ENCODE measurements around the gene CHMP4A.

CHMP4A gene

DNA sequence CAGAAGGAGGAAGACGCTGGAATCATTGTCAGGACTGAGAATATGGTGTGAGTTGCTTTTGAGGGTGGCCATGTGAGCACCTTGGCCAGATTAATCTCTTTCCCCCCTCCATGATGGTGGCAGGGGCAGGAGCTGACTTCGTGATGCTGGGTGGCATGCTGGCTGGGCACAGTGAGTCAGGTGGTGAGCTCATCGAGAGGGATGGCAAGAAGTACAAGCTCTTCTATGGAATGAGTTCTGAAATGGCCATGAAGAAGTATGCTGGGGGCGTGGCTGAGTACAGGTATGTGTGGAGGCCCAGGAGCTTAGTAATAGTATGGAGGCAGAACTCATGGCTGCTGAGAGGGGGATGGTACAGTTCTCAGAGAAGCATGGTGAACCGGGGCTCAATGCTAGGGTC lies 24.8 kb upstream of the CHMP4A start:
- TF ChIP-seq, protein P1, sequence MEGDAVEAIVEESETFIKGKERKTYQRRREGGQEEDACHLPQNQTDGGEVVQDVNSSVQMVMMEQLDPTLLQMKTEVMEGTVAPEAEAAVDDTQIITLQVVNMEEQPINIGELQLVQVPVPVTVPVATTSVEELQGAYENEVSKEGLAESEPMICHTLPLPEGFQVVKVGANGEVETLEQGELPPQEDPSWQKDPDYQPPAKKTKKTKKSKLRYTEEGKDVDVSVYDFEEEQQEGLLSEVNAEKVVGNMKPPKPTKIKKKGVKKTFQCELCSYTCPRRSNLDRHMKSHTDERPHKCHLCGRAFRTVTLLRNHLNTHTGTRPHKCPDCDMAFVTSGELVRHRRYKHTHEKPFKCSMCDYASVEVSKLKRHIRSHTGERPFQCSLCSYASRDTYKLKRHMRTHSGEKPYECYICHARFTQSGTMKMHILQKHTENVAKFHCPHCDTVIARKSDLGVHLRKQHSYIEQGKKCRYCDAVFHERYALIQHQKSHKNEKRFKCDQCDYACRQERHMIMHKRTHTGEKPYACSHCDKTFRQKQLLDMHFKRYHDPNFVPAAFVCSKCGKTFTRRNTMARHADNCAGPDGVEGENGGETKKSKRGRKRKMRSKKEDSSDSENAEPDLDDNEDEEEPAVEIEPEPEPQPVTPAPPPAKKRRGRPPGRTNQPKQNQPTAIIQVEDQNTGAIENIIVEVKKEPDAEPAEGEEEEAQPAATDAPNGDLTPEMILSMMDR (IDR thresholded peaks at IDR 0.05; ENCODE audit: low read depth, low read length), result no peak
- DNase-seq (ENCODE audit: low read depth in 2 of 2), result no peak
- H3K4me3 ChIP-seq (replicated peaks in 1 of 2; ENCODE audit: low read depth in 2 of 2, low read length in 2 of 2), result no peak overlapping the region

DNA sequence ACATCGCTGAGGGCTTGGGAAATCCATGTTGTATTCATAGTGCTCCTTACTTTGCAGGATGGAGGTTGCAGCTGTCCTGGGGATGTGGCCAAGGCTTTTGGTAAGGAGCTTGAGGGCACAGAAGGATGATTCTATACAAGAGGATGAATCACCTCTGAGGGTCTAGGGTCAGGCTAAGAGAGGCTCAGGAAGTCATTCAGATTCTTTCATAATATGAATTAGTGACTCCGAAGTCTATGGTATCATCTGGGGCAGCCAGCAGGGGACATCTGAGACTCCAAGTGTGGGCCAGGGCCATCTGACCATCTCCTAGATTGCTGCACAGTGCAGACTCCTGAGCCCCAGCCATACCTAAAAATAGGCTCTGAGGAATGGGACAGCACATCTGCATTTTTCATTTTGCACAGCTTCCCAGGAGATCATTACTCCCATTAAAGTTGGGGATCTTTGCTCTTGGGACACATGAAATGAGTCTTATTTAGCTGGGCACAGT lies 24.2 kb upstream of the CHMP4A start:
- H3K4me3 ChIP-seq (replicated peaks in 1 of 2; ENCODE audit: low read depth in 2 of 2, low read length in 2 of 2), result no peak overlapping the region
- TF ChIP-seq, protein P1 (IDR thresholded peaks at IDR 0.05; ENCODE audit: low read depth, low read length), result no peak
- no peak for DNase-seq (ENCODE audit: low read depth in 2 of 2)

DNA sequence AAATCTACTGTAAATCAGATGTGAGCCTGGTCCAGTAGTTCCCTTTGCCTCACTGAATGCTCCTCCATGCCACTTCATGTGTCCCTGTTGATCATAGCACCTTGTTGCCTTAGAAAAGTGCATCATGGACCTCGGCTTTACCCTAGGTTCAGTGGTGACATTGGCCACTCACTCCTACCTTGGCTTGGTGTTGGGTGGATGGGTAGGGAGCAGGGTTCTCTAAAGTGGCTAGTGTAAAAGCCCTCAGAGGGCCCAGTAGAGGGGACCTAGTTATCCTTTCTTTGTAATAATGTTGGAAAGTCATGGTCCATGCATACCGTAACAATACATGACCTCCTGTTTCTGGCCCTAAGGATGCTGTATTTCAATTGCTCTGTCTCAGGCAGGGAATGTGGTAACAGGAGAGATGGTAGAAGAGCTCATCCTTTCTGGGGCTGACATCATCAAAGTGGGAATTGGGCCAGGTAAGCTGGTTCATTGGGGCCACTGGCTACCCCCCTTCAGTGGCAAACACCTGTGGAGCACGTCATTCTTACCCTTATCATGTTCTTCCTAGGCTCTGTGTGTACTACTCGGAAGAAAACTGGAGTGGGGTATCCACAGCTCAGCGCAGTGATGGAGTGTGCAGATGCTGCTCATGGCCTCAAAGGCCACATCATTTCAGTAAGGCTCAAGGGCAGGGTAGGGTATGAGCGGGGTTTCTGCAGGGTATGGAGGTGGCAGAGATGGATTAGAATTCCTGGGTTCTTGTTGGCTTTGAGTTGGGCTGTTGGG lies 23.6 kb upstream of the CHMP4A start:
- no peak for DNase-seq (ENCODE audit: low read depth in 2 of 2)
- no peak overlapping the region for H3K4me3 ChIP-seq (replicated peaks in 1 of 2; ENCODE audit: low read depth in 2 of 2, low read length in 2 of 2)
- TF ChIP-seq, protein P1 (IDR thresholded peaks at IDR 0.05; ENCODE audit: low read depth, low read length), result no peak

DNA sequence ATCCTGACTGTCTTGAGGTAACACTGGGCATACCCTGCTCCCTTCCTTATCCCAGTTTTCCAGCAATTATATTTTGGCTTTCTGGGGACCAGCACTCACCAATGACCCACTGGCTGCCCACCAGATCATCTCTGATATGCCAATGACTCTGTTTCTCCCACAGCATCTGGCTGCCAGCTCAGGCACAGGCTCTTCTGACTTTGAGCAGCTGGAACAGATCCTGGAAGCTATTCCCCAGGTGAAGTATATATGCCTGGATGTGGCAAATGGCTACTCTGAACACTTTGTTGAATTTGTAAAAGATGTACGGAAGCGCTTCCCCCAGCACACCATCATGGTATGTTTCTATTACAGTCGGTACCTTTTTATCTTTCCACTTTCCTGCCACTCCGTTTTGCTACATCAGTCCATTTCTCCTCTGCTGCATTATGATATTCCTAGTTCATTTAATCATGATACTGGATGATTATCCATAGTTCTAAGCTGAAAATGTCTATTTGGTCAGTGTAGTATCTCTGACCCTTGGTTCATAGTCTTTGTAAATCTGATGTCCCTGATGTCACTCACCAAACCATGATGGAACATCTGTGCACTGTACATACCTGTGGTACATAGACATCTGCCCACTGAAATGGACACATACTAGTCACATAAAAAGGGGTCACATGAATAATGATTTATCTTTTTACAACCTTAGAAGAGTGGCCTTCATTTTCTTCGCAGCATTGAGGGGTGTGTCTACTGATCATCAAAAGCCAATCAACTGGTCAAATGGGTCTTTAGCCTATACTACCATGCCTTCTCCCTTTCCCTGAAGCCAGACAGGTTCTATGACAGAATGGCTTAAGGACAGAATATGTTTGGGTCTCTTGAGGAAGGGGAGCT lies 22.8 kb upstream of the CHMP4A start:
- H3K4me3 ChIP-seq (replicated peaks in 1 of 2; ENCODE audit: low read depth in 2 of 2, low read length in 2 of 2), result no peak overlapping the region
- no peak for DNase-seq (ENCODE audit: low read depth in 2 of 2)
- TF ChIP-seq, protein P1 (IDR thresholded peaks at IDR 0.05; ENCODE audit: low read depth, low read length), result no peak

DNA sequence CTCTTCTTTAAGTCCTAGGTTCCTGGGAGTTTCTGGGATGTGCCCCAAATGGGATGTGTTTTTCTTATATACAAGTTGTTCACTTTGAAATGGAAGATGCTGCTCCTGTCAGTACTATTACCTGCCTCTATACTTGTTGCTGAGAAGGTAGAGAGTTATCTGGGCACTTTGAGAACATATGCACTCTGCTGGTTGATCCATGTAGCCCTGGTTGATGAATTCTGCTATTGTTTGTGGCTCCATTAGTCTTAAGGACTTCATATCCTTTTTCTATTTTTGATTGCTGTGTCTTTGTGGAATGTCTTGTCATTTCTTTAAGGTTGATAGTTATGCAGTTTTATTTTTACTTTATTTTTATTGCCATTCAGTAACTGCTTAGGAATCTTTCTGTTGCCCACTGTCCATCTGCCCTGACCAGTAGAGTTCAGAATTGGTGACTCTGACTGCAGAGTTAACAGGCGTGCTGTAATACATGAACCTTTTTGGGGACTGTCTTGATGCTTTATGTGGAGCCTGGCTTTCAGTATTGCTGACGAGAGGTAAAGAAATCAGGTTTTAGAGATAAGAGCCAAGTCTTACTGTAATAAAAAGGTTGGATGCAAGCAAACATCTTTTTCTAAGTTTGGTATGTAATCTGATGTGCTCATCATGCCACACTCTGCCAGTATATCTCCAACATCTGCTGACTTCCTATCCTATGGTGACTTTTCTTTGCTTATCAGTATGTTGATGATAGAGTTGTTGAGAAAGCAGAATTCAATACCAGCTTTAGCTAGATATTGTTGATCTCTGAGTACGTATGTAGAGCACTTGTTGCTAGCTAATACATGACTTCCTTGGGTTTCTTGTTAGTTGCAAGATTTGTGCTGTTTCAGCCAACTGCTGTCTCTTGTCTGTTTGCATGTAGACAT lies 21.1 kb upstream of the CHMP4A start:
- TF ChIP-seq, protein P1 (IDR thresholded peaks at IDR 0.05; ENCODE audit: low read depth, low read length), result no peak
- no peak for DNase-seq (ENCODE audit: low read depth in 2 of 2)
- no peak overlapping the region for H3K4me3 ChIP-seq (replicated peaks in 1 of 2; ENCODE audit: low read depth in 2 of 2, low read length in 2 of 2)

DNA sequence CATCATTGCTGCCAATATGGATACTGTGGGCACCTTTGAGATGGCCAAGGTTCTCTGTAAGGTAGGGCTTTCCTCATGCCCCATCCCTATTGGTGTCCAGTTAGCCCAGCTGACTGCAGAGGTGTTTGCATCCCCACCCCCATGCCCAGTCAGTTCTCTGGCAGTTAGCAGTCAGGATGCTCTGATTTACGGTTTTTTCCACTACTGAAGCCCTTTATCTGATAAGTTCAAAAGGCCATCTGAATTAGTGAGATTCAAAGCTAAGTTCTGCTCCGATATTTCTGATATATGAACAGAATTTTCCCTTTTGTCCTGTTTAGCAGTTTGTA lies 20.2 kb upstream of the CHMP4A start:
- peak overlapping the region; percentile 80 to 85 for H3K4me3 ChIP-seq (replicated peaks in 1 of 2; ENCODE audit: low read depth in 2 of 2, low read length in 2 of 2)
- TF ChIP-seq, protein P1 (IDR thresholded peaks at IDR 0.05; ENCODE audit: low read depth, low read length), result no peak
- DNase-seq (ENCODE audit: low read depth in 2 of 2), result no peak
